ENCODE measurements around the gene ADTRP.

Gene ADTRP

GRCh38 chr6:11730641-11731040 lies 48.0 kb downstream of the ADTRP start:
- no peak for DNase-seq (ENCODE audit: low read depth in 2 of 2)
- no peak for TF ChIP-seq CTCF (IDR thresholded peaks at IDR 0.05; ENCODE audit: low read depth, low read length)
- H3K4me3 ChIP-seq (replicated peaks in 1 of 2; ENCODE audit: low read depth in 2 of 2, low read length in 2 of 2): no peak overlapping the region

- no peak overlapping the region for H3K4me3 ChIP-seq (replicated peaks in 1 of 2; ENCODE audit: low read depth in 2 of 2, low read length in 2 of 2)
- TF ChIP-seq CTCF (IDR thresholded peaks at IDR 0.05; ENCODE audit: low read depth, low read length): no peak
- no peak for DNase-seq (ENCODE audit: low read depth in 2 of 2)
Measured at GRCh38 chr6:11729076-11729475, 49.5 kb downstream of the ADTRP start.

GRCh38 chr6:11727998-11728961 lies 50.3 kb downstream of the ADTRP start:
- no peak overlapping the region for H3K4me3 ChIP-seq (replicated peaks in 1 of 2; ENCODE audit: low read depth in 2 of 2, low read length in 2 of 2)
- no peak for TF ChIP-seq CTCF (IDR thresholded peaks at IDR 0.05; ENCODE audit: low read depth, low read length)

GRCh38 chr6:11727346-11727997 lies 51.1 kb downstream of the ADTRP start:
- H3K4me3 ChIP-seq (replicated peaks in 1 of 2; ENCODE audit: low read depth in 2 of 2, low read length in 2 of 2): no peak overlapping the region
- no peak for DNase-seq (ENCODE audit: low read depth in 2 of 2)
- TF ChIP-seq CTCF (IDR thresholded peaks at IDR 0.05; ENCODE audit: low read depth, low read length): no peak

More at GRCh38 chr6:11727998-11728961, 50.3 kb downstream of the ADTRP start:
- no peak for DNase-seq (ENCODE audit: low read depth in 2 of 2)

GRCh38 chr6:11724286-11724685 lies 54.3 kb downstream of the ADTRP start:
- no peak for TF ChIP-seq CTCF (IDR thresholded peaks at IDR 0.05; ENCODE audit: low read depth, low read length)
- DNase-seq (ENCODE audit: low read depth in 2 of 2): no peak
- no peak overlapping the region for H3K4me3 ChIP-seq (replicated peaks in 1 of 2; ENCODE audit: low read depth in 2 of 2, low read length in 2 of 2)

- TF ChIP-seq CTCF (IDR thresholded peaks at IDR 0.05; ENCODE audit: low read depth, low read length): no peak
- H3K4me3 ChIP-seq (replicated peaks in 1 of 2; ENCODE audit: low read depth in 2 of 2, low read length in 2 of 2): no peak overlapping the region
- no peak for DNase-seq (ENCODE audit: low read depth in 2 of 2)
Measured at GRCh38 chr6:11722805-11723631, 55.6 kb downstream of the ADTRP start.

All from cardiac fibroblast (primary cell).